IMR-90 (cell line): ENCODE data around the gene SCFD2. TPM values are rescaled to one million over a fixed set of nuclear protein-coding genes. Genes with fewer than 3 reads are reported as not detected.
"Not testable (repeated sequence)": the region's sequence is repeated elsewhere in the genome, so short reads cannot be mapped to it uniquely, and the experiment has no call there.

ENCODE experiments used
- ATAC-seq: fragments of 200-7000 bp; cut with Tn5 transposase; 2 replicates; pipeline ENCODE4 v1.9.1; 2020; ENCODE audit warnings: low read depth, mild to moderate bottlenecking, moderate library complexity
- BruUV-seq: library from RNA; stranded (reverse); fragments of 400-500 nt; replicated peaks from 2 replicates; lab custom pipeline; 2021; lab: Mats Ljungman, UMichigan
- CTCF ChIA-PET: fragments of 300-600 bp; formaldehyde crosslinking; extraction: SDS; loops from one replicate; lab custom pipeline; 2021; ENCODE audit warnings: antibody characterized with exemption; lab: Yijun Ruan, JAX
- POLR2A ChIA-PET: fragments of 300-600 bp; sonication (Branson Sonifier 250); formaldehyde crosslinking; loops from one replicate; lab custom pipeline; 2022; ENCODE audit warnings: antibody characterized with exemption; ENCODE audit not compliant: unreplicated experiment; lab: Charles Lee
- DNase-seq: peaks from one replicate; pipeline ENCODE4 v3.0.0; 2013
- H2AFZ ChIP-seq: replicated peaks from 2 replicates; pipeline ENCODE3; 2013; ENCODE audit warnings: low read length, mild to moderate bottlenecking; ENCODE audit not compliant: poor library complexity
- H2AK5ac ChIP-seq: 2 replicates; pipeline ENCODE4 v1.6.1; 2013; ENCODE audit warnings: low read depth, low read length, inconsistent platforms
- H2AK9ac ChIP-seq: replicated peaks from 2 replicates; pipeline ENCODE3; 2013; ENCODE audit warnings: mild to moderate bottlenecking, low read depth, low read length, moderate library complexity; ENCODE audit not compliant: poor library complexity
- H2BK120ac ChIP-seq: 2 replicates; pipeline ENCODE4 v1.6.1; 2013; ENCODE audit warnings: low read depth, low read length, inconsistent platforms
- H2BK15ac ChIP-seq: 3 replicates; pipeline ENCODE4 v1.6.1; 2013; ENCODE audit warnings: low read depth, low read length, inconsistent platforms
- H2BK20ac ChIP-seq: 2 replicates; pipeline ENCODE4 v1.6.1; 2013; ENCODE audit warnings: low read depth, mild to moderate bottlenecking, inconsistent platforms, low read length, moderate library complexity
- H2BK5ac ChIP-seq: 2 replicates; pipeline ENCODE4 v1.6.1; 2013; ENCODE audit warnings: mild to moderate bottlenecking, low read depth, low read length, inconsistent platforms; ENCODE audit not compliant: poor library complexity, severe bottlenecking
- H3K14ac ChIP-seq: replicated peaks from 2 replicates; pipeline ENCODE4 v1.6.1; 2013; ENCODE audit warnings: low read depth, low read length, inconsistent platforms
- H3K18ac ChIP-seq: 2 replicates; pipeline ENCODE4 v1.6.1; 2013; ENCODE audit warnings: low read depth, low read length, control low read depth
- H3K23ac ChIP-seq: 2 replicates; pipeline ENCODE4 v1.6.1; 2013; ENCODE audit warnings: low read depth, low read length, inconsistent platforms
- H3K27ac ChIP-seq: 2 replicates; pipeline ENCODE4 v1.5.1; 2013; ENCODE audit warnings: mild to moderate bottlenecking, control low read depth, low read length; ENCODE audit not compliant: insufficient read depth
- H3K27me3 ChIP-seq: 2 replicates; pipeline ENCODE4 v1.6.1; 2013; ENCODE audit warnings: low read length; ENCODE audit not compliant: control insufficient read depth, insufficient read depth
- H3K36me3 ChIP-seq: 2 replicates; pipeline ENCODE4 v1.6.1; 2013; ENCODE audit warnings: low read length, mixed read lengths; ENCODE audit not compliant: control insufficient read depth, insufficient read depth
- H3K4ac ChIP-seq: 2 replicates; pipeline ENCODE4 v1.6.1; 2013; ENCODE audit warnings: low read depth, low read length, inconsistent platforms
- H3K4me1 ChIP-seq: 2 replicates; pipeline ENCODE4 v1.6.1; 2013; ENCODE audit warnings: low read length, mixed read lengths; ENCODE audit not compliant: control insufficient read depth, insufficient read depth
- H3K4me2 ChIP-seq: 2 replicates; pipeline ENCODE4 v1.6.1; 2013; ENCODE audit warnings: low read depth, mild to moderate bottlenecking, control low read depth, low read length, moderate library complexity
- H3K4me3 ChIP-seq: 2 replicates; pipeline ENCODE4 v1.5.1; 2013; ENCODE audit warnings: low read depth, mild to moderate bottlenecking, control low read depth, low read length, moderate library complexity; ENCODE audit not compliant: insufficient read depth
- H3K56ac ChIP-seq: 2 replicates; pipeline ENCODE4 v1.6.1; 2013; ENCODE audit warnings: low read length, inconsistent platforms; ENCODE audit not compliant: insufficient read depth; ENCODE audit errors: extremely low read depth
- H3K79me1 ChIP-seq, 2 experiments: 2 replicates each; pipeline ENCODE4 v1.6.1; 2013; ENCODE audit warnings: low read length in 2 of 2, inconsistent platforms in 1 of 2, low read depth in 1 of 2
- H3K9ac ChIP-seq: 2 replicates; pipeline ENCODE4 v1.6.1; 2013; ENCODE audit warnings: low read depth, low read length, control low read depth
- H3K9me1 ChIP-seq: 2 replicates; pipeline ENCODE4 v1.6.1; 2013; ENCODE audit warnings: low read length, inconsistent platforms; ENCODE audit not compliant: insufficient read depth
- H3K9me3 ChIP-seq: 2 replicates; pipeline ENCODE4 v1.6.1; 2013; ENCODE audit warnings: low read length; ENCODE audit not compliant: control insufficient read depth, insufficient read depth
- H4K20me1 ChIP-seq: 2 replicates; pipeline ENCODE4 v1.6.1; 2013; ENCODE audit warnings: low read length, inconsistent platforms; ENCODE audit not compliant: insufficient read depth
- H4K5ac ChIP-seq: 2 replicates; pipeline ENCODE4 v1.6.1; 2013; ENCODE audit warnings: mild to moderate bottlenecking, low read depth, low read length, control low read depth
- H4K8ac ChIP-seq, 2 experiments: 2 replicates each; pipeline ENCODE4 v1.6.1; 2013; ENCODE audit warnings: low read depth in 2 of 2, low read length in 2 of 2, control low read depth in 1 of 2, inconsistent platforms in 1 of 2
- H4K91ac ChIP-seq: 2 replicates; pipeline ENCODE4 v1.6.1; 2013; ENCODE audit warnings: low read depth, low read length, inconsistent platforms; ENCODE audit not compliant: insufficient read depth
- BHLHE40 ChIP-seq: fragments of 150-350 bp; IDR thresholded peaks from 2 replicates; pipeline ENCODE4 v1.6.1; 2016; ENCODE audit warnings: mild to moderate bottlenecking, low read depth, low read length
- CEBPB ChIP-seq: IDR thresholded peaks from 2 replicates; pipeline ENCODE4 v1.6.1; 2012; ENCODE audit warnings: low read depth, low read length, improper control_type of control experiment
- MAFK ChIP-seq: IDR thresholded peaks from 2 replicates; pipeline ENCODE4 v1.6.1; 2012; ENCODE audit warnings: low read depth, low read length, improper control_type of control experiment
- RFX5 ChIP-seq: IDR thresholded peaks from 2 replicates; pipeline ENCODE4 v1.8.0; 2012; ENCODE audit warnings: low read depth, mild to moderate bottlenecking, low read length, moderate library complexity
- WGBS, 2 experiments: methylation state at CpG; one replicate each; pipeline versions ENCODE4 v1.1.5 to v1.1.7; 2013; ENCODE audit warnings: missing lambda C conversion rate in 2 of 2; ENCODE audit not compliant: insufficient read length in 1 of 2; ENCODE audit errors: extremely low coverage in 2 of 2; 5-methylcytosine and 5-hydroxymethylcytosine counted together
- dilution Hi-C: fragments of 300-500 bp; cut with HindIII; formaldehyde crosslinking; loops from one replicate; pipeline ENCODE4 v1.14.3; 2018; ENCODE audit warnings: low sequenced_read_pairs; ENCODE audit not compliant: unreplicated experiment
- in situ Hi-C: fragments of 300-500 bp; cut with MboI; formaldehyde crosslinking; loops from 3 replicates; pipeline ENCODE4 v1.14.3; 2019; ENCODE audit warnings: low sequenced_read_pairs, inconsistent platforms, mixed read lengths
- intact Hi-C: fragments of 100-400 bp; cut with micrococcal nuclease; formaldehyde crosslinking; loops from 2 replicates; pipeline ENCODE4 v1.10.0; 2022
- polyA plus RNA-seq, 3 experiments: library from polyadenylated mRNA; depleted of rRNA; stranded (reverse); fragments of >200 nt; gene quantifications; 2 replicates each; pipeline ENCODE4 v1.2.3, GENCODE V29; 2012; ENCODE audit warnings: low replicate concordance in 1 of 3
- total RNA-seq: library from RNA; depleted of rRNA; stranded (reverse); fragments of >200 nt; gene quantifications from 2 replicates; pipeline ENCODE4 v1.2.3, GENCODE V29; 2012

SCFD2 gene
- total and polyA plus RNA-seq, 2 of the 4 experiments (the other 2 are of a cell fraction) = 18.9 to 62.4 TPM

DNA sequence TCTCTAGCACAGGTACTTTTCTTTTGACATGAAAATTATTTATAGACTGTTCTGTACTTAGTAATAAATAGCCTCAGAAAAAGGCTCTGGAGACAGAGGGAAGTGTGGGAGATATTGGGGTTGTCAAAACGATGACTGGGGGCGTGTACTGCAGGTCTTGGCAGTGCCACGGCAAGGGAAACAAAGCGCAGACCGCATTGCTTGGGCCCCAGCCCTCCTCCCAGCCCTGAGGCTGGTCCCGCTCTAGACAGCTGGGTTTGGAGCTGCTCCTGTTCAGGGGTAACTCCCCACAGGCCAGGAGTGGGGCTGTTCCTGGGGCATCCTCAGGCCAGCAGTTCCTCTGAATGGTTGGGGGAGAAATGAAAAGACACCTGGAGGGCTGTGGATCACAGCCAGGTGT is 372.1 kb downstream of the SCFD2 start:
- DNase-seq (no peak), ATAC-seq (no peak)
- ChIA-PET CTCF (no interaction called here), POLR2A (no interaction called here)
- Histone ChIP-seq H3K4me3 (no peak overlapping the region), H3K9ac (no peak overlapping the region), H3K4me2 (no peak overlapping the region), H4K8ac (no peak overlapping the region), H3K56ac (no peak overlapping the region), H3K4ac (no peak overlapping the region), H2AFZ (no peak overlapping the region), H3K18ac (no peak overlapping the region), H3K23ac (no peak overlapping the region), H2AK9ac (no peak overlapping the region), H3K9me1 (peaks cover 12% of the 10 kb centered on the region), H3K27me3 (no peaks in the 10 kb centered on the region), H2BK20ac (no peak overlapping the region), H3K14ac (no peak overlapping the region), H3K36me3 (no peaks in the 10 kb centered on the region), H3K4me1 (peaks cover 16% of the 10 kb centered on the region), H4K20me1 (no peaks in the 10 kb centered on the region), H4K91ac (no peak overlapping the region), H2BK15ac (no peak overlapping the region), H2BK5ac (no peak overlapping the region), H2AK5ac (no peak overlapping the region), H3K27ac (no peak overlapping the region), H4K5ac (no peak overlapping the region), H3K79me1 (peaks cover 0 to 10% of the 10 kb centered on the region in 2 experiments; a peak in 1 of 4 replicates), H2BK120ac (no peak overlapping the region), H3K9me3 (no peaks in the 10 kb centered on the region)
- in situ Hi-C loops (no loop called here), dilution Hi-C loops (no loop called here), intact Hi-C loops (no loop called here)
- WGBS, 2 experiments = 80% methylated on average over 3 of the region's 6 CpGs; no CpG with 5 or more reads in 1 of the 2 experiments
- BruUV-seq = no TSS peak
- TF ChIP-seq RFX5 (no peak), BHLHE40 (no peak), MAFK (no peak), CEBPB (no peak)

DNA sequence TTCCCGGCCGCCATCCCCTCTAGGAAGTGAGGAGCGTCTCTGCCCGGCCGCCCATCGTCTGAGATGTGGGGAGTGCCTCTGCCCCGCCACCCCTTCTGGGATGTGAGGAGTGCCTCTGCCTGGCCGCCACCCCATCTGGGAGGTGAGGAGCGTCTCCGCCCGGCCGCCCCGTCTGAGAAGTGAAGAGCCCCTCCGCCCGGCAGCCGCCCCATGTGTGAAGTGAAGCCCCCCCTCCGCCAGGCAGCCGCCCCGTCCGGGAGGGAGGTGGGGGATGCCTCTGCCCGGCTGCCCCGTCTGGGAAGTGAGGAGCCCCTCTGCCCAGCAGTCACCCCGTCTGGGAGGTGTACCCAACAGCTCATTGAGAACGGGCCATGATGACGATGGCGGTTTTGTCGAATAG is 373.3 kb downstream of the SCFD2 start:
- H3K56ac ChIP-seq, H3K27me3 ChIP-seq, BruUV-seq, H4K91ac ChIP-seq, intact Hi-C loops, H3K23ac ChIP-seq, H4K20me1 ChIP-seq, H3K14ac ChIP-seq, H4K5ac ChIP-seq, H3K4me3 ChIP-seq, H2BK120ac ChIP-seq, H2BK15ac ChIP-seq, H2BK5ac ChIP-seq, H2BK20ac ChIP-seq, H2AFZ ChIP-seq, H3K9me3 ChIP-seq, CTCF ChIA-PET, POLR2A ChIA-PET, H2AK5ac ChIP-seq, H3K79me1 ChIP-seq, H3K27ac ChIP-seq, H2AK9ac ChIP-seq, H3K36me3 ChIP-seq, H4K8ac ChIP-seq, H3K4ac ChIP-seq, DNase-seq, in situ Hi-C loops, ATAC-seq, H3K9ac ChIP-seq, H3K18ac ChIP-seq, H3K4me2 ChIP-seq, dilution Hi-C loops: not testable (repeated sequence)
- Histone ChIP-seq H3K9me1 (peaks cover 12% of the 10 kb centered on the region), H3K4me1 (peaks cover 16% of the 10 kb centered on the region)
- 96% methylated on average over 9 of the region's 27 CpGs; no CpG with 5 or more reads in 1 of the 2 experiments for WGBS, 2 experiments
